NCI-H748 treated with DMSO at 0.1 percent for 48 hours (cell line): ENCODE measurements around the gene FTO.

Experiments
- DNase-seq: peaks from one replicate; lab custom pipeline; 2025; lab: John Stamatoyannopoulos, UW

FTO gene

DNA sequence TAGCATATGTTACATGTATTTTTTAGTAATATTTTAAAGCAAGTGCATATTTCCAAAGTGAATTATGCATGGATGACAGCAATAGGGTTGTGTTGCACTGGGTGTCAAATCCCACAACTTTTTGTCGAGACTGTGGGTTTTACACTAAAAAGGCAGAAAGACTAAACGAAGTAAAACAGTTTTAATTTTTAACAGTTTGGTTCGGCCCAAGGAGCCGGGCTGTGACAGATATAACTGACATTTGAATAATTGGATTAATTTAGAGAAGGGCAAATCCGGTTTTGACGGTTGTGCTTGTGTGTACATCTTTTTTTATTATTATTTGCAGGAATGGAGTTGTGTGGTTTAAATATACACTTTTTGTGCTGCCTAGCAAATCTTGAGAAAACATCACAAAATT, 263.6 kb downstream of the FTO start:
- DNase-seq = no peak

DNA sequence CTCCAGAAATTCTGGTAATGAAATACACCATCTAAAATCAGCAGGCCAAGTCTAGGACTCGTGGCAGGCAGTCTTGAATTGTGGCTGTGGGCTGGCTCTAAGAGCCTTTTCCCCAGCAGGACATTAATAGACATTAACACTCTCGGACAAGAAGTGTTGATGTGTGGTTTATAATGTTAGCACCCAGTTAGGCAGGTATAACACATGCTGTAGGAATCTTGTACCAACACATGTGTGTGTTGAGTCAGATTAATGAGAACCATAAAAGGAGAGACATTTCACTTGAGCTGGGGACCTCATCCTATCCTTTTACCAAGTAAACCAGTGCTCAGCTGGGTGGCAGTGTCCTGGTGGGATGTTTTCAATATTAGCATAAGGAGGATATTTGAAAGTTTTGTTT, 264.5 kb downstream of the FTO start:
- no peak for DNase-seq

DNA sequence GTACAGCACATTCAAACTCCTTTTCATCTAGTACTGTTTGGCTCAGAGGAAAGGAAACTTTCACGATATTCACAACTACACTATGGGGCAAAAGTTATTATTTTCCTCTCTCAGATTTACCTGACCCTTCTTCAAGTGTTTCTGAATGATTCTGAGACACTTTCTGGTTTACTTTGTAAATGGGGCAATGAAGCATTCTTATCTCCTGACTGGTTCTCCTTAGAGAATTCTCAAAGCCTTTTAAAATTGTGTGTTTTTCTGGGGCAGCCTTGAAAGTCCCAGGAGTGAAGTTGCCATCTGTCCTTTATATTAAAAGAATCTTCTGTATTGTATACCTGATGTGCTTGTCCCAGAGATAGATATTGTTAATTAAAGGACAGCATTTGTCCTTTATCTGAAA, 264.9 kb downstream of the FTO start:
- no peak for DNase-seq

DNA sequence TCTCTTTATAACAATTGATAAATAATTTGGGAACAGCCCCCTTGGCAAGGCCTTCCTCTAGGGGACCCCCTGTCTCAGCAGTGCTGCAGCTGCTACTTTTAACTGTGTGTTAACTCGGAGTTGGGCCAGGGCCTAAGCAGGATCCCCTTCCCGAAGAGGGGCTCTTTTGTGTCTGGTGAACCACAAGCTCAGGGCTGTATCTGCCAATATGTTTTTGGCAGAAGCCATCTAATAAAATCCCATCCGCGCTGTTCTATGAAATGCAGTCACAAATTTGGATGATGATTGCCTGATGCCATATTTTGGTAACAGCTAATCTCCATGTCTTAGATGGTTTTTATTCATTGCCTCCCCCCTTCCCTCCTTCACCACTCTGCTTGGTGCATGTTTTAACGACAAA, 267.7 kb downstream of the FTO start:
- DNase-seq = no peak

DNA sequence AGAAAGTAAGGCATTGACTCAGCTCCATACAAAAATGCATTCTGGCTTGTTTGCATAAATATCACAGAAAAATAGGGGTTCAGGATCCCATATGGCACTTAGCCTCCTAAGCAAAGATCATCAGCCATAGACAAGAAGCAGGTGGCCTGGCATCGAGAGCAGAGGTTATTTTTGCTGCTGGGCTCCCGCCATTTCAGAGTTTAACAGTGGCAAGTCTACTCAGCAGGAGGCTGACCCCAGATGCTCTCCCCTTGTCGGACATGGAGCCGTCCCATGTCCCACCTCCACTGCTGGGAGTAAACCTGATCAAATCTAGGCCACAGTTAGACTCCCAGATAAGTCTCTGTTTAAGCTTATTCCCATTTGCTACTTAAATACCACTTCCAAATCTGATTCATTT, 269.1 kb downstream of the FTO start:
- no peak for DNase-seq

DNA sequence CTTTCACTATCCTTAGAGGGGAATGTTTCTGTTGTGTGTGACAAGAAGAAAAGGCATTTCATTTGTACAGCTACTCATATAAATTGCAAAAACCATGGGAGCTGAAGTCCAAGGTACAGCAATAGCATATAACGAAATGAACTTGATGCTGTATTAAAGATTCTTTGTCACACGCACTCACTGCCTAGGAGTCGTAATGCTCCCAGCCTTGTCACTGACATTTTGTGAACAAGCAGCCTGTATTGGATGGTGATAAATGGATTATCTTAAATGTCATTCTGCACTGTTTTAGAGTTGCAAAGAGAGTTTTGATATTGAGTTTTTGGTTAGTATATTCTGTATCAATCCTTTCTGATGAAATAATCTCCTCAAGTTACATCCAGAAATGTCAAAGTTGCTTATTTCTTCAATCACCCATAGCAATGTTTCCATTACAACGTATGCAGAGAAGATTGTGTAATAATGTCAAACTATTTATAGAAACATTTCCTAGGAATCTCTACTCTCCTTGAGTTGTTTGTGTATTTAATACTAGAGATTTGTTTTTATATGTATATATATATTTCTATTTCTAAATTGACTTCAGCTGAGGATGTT, 270.6 kb downstream of the FTO start:
- no peak for DNase-seq

DNA sequence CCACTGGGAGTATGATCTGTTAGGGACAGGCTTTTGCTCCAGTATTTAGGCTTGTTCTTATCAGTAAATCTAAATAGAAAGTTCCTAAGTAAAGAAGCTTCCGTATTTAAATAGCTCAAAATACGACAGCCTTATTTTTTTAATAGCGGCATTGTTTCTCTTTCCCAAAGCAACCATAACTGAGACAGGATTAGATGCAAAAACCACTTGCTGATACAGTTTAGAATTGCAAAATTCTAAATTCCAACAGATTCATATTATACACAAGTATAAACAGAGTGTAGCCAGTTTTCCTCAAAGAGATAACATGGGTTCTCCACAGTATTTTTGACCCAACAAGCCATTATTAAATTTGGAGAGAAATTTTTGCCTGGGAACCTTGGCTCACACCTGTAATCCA, 276.7 kb downstream of the FTO start:
- no peak for DNase-seq

DNA sequence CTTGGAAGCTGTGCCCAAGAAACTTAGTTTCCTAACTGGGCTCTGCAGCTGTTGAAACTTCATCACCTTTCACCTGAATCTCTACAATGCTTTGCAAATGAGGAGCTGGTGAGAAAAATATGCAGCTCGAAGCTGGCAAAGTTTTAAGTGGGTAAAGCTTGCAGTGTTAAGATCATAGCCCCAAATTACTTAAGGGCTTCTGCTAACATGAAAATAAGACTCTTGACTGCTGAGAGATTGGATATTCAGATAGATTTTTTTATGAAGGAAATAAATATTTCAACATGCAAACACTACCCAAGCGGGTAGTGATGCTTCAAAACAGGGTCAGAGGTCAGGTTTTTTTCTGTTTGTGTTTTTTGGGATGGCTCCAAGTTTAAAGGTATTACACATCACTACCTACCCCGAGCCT, 278.7 kb downstream of the FTO start:
- no peak for DNase-seq

DNA sequence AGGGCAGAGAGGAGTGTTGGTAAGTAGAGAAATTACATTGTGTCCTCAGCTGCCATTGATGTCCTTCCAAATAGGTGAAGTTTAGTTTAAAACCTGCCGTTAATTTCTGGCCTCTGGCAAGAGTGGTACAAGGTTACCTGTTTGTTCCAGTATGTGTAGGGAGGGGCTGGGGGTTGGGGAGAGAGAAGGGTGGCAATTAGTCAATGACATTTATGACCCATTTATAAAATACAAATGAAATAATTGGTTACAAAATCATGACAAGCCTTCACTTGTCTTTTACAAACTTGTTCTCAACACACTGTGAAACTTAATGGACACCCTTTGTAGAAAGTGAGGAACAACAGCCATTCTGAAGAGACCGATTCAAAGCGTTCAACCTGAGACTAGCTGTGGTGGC, 281.0 kb downstream of the FTO start:
- DNase-seq = no peak

DNA sequence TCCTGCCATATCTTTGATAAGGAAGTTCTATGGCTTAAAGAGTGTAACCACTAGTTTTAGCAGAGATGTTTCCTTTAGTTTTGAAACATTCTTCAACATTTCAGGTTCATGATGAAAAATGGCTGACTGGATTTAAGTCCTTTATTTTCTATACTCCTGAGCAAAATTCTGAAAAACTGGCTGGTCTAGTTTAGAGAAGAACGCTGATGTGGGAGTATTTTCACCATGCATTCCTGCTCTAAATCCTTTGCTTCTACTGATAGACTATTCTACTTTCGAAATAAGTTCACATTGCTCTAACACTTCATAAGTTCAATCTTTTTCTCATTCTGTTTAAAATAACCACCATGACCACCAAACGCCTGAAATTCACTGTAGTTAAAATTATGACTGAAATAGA, 281.9 kb downstream of the FTO start:
- no peak for DNase-seq

DNA sequence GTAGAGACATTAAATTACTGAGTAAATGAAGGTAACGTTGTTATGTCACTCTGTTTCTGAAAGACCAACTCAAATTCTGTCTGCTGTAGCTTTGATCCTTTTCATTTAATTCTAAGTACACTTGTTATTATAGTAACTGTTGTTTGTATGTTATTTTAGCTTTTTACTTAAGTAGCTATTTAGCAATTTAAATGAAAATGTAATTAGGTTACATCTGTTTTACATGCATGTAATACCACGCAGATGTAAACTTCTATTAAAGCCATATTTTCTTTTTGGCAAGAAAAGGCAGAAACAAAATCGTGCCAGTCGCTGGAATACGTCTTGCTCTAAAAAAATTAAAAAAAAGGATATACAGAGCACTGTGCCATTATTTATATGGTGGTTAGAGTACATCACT, 282.8 kb downstream of the FTO start:
- DNase-seq = no peak

DNA sequence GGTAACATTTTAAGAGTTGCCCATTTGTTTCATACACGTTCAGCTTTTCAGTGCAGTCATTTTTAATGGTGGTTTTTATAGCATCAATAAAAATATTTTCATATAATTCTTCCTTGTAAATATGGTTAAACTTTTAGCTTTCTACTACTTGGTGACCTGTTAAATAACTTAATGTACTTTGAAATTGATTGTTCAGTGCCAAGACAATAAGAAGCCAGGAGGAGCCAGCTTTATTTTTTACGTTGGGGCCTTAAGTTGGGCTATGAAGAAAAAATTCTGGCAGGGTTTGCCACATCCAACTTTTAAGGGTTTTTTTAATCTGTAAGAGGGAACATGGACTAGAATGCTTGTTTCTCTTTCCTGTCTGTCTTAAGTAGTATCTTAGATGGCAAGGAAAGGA, 284.2 kb downstream of the FTO start:
- DNase-seq = no peak

DNA sequence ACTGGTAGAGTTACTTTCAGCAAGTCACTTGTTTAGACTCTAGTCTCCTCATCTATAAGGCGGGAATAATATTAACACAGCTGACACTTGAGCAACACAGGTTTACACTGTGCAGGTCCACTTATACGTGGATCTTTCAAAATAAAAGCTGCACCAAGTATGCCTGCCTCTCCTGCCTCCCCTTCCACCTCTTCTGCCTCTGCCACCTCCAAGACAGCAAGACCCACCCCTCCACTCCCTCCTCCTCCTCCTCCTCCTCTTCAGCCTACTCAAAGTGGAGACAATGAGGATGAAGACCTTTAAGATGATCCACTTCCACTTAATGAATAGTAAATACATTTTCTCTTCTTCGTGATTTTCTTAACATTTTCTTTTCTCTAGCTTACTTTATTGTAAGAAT, 285.6 kb downstream of the FTO start:
- no peak for DNase-seq

DNA sequence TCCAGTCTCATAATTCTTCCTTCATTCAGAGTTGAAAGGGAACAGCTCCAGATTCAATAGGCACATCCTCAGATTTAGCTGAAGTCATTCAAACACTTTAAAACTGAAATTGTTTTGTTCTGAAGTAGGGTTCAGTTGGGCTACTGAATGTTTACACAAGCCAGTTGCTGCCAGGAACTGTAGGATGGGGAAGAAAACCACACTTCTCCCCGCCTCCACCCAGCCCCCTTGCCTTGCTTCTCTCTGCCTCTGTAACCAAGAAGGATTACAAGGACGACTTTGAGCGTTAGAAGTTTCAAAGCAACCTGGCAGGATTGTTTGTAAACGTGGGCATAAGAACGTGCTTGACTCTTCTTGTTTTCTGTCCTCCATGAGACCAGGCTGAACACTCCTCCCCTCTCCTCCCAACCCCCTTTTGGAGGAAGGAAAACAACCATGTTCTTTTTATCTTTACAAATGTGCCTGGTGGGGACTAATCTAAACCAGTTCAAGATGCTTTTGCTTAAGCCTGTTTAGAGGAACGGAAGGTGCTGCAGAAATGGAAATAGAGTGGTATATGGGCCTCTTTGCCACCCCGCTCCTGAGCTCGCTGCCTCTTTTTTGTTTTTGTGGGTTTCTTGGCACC, 287.9 kb downstream of the FTO start:
- no peak for DNase-seq

DNA sequence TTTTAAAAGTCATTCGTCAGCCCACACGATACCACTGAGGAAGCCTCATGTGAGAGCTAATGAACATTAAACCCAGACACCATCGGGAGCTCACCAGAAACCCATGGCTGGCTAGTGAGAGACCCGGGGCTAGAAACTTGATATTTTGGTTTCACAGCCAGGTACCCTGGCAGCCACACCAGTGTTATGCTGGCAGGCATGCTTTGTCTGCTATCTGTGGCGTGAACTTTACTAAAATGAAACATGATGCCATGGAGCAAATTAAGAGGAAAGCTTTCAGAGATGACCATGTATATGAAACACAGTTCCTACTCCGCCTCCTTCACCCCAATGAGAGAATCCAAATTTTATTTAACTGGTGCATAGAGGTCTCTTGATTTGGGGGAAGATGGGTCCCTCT, 291.4 kb downstream of the FTO start:
- no peak for DNase-seq

DNA sequence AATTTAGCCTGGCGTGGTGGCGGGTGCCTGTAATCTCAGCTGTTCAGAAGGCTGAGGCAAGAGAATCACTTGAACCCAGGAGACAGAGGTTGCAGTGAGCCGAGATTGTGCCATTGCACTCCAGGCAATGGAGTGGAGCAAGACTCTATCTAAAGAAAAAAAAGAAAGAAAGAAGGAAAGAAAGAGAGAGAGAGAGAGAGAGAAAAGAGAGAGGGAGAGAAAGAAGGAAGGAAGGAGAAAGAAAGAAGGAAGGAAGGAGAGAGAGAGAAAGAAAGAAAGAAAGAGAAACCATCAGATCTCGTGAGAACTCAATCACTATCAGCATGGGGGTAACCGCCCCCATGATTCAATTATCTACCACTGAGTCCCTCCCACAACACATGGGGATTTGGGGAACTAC, 293.0 kb downstream of the FTO start:
- no peak for DNase-seq

DNA sequence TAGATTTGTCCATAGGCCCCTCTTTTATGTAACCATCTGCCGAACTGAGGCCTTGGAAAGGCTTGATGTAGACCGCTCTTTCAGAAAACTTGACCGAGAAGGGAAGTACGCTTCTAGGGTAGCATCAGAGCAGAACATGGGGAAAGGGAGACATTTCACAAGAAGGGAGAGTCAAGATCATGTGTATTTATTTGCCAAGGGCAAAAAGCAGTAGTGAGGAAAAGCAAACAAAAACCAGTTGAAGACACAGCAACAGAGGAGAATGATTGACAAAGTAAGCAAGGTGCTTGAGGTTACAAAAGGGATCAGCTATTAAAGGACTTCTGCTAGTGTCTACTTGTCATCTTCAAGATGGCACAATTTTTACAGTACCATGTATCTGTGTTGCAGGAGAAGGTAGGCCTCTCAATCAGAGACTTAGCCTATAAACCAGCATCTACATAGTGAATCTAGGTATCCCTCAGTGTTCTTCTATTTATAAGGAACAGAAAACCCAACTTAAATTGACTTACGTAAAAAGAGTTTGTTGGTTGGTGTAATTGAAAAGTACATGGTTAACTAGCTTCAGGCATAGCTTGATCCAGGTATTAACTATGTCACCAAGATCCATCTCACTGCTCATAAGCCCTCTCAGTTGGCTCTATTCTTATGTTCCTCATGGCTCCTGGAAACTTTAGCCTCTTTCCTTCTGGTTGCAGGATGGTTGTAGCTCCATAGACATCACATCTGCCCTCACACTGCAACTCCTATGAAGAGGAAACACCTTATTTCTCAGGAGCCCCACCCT, 294.3 kb downstream of the FTO start:
- DNase-seq = no peak

DNA sequence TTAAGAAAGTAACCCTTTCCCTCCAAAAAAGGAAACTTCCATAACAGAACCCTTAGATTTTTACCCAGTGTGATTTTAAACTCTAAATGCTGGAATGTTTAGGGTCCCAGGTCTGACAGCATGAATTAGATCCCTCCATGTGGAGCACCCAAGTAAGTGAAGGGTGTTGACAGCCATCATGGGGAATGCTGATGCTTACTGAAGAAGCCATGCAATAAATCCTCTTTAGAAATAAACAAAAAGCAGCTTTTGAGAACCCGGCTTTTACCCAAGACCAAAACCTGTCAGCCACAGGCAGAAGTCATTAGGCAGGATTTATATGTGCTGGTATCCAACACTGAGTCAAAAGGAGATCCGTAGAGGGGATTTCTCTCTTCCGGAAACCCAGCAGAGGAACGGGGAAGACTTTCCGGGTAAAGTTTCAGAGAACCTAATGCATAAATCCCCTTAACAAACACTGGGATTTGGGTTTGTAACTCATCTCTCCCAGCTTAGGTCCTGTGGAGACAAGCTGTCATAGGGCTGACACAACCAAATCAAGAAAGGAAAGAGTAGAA, 295.1 kb downstream of the FTO start:
- no peak for DNase-seq

DNA sequence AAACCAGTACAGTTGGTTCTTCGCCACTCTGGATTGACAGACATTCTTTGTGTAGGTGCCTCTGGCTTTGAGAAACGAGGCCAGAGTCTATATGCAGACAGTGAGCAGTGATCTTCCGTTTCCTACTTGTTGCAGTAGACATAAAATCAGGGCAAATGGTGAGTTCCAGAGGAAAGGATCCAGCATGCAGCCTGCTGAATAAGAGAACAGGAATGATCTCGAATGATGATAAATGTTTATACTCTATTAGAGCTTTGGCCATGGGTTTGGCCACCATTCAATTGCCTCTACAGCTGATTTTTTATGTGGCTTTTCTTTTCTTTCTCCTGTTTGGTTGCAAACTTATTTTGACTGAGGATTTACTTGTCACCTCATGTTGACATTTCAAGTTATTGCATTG, 295.9 kb downstream of the FTO start:
- no peak for DNase-seq

DNA sequence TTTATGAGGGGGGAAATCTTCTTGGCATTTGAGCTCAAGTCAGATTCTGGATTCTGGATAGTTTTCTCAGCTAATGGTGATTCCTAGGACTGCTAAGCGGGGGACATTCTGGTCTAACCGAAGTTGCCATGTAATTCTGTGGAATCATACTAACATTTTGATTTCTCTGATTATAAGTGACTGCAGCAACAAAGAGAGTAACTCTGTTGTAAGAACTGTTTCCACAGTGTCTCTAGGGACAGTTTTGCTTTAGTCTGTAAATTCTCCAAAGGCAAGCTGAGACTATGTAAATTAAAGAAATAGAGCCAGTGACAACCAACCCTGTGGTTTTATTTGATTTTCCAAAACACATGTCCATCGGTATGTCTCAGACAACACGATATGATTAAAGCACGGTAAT, 296.4 kb downstream of the FTO start:
- no peak for DNase-seq

DNA sequence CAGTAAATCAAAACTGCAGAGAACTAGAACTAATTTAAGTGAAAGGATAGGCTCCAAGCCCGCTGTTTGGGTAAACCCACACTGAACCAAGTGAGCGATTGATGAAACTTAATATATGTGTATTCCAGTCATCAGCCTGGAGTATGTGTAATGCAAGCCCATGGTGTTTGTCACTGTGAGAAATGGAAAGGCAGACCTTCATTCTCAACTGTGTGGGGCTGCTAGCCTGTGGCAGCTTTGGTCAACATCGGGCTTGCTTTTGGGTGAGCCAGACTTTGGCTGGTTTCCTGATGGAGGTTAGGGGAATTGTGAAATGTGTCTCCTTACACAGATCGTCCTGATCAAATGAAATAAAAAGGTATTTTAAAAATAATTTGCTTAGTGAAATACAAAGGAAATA, 302.7 kb downstream of the FTO start:
- no peak for DNase-seq

DNA sequence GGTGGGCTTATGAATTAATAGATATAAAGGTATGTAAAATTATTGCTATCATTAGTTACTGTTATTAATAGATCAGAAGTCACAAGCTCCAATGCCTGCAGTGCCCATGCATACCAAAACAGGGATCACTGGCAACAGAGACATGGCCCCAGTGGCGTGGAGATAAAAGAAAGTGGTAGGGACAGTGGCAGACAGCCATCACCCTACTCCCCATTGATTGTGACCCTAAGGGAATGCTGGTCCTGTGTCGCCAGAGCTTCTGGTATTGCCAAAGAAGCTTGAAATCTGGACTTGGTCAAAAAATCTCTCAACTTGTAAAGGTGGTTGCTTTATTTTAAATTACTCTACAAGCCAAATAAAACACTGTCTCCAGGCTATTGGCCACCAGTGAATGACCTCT, 303.5 kb downstream of the FTO start:
- no peak for DNase-seq

DNA sequence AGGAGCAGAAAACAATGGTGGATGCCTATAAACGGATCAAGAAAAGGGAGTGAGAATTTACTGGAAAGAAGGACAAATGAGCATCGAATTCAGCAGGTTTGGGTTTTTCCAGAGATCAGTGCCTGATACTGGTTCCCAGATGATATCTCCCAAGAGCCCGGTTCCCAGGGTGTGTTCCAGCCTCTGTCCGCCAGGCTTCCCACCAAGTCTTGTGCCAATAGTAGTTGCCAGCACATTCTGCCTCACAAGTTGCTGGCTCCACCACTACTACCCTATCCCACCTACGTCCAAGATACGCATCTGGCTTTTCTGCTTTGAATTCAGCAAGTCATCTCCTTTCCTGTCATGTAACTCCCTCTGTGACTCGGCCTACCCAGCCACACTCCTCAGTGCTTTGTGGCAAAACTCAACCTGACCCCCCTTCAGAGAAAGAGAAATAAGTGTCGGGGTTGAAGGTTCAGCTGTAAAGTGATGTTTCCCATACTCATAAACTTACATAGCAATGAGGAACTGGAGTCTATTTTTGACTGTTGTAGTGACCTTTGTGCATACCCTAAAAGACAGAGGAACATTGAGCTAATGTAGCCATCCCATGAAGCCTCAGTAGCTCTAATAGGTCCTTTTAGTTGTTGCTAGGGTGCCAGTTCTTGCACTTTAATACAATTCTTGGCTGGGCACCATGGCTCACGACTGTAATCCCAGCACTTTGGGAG, 305.7 kb downstream of the FTO start:
- no peak for DNase-seq
